HepG2 (cell line): ENCODE results near the gene OTC. TPM values are rescaled to one million over a fixed set of nuclear protein-coding genes. Genes with fewer than 3 reads are reported as not detected.

Source experiments
- BCL6 ChIP-seq: IDR thresholded peaks from 2 replicates; pipeline ENCODE4 v1.6.1; 2016; ENCODE audit warnings: missing genetic modification reagents, missing compliant biosample characterization
- NAIF1 ChIP-seq: sonication (generic); formaldehyde crosslinking; IDR thresholded peaks from 2 replicates; pipeline ENCODE4 v1.5.0; 2020; ENCODE audit warnings: mild to moderate bottlenecking, missing genetic modification reagents, borderline replicate concordance
- ONECUT2 ChIP-seq: sonication (generic); formaldehyde crosslinking; IDR thresholded peaks from 2 replicates; pipeline ENCODE4 v1.4.0; 2020; ENCODE audit warnings: missing genetic modification reagents
- RFXANK ChIP-seq: IDR thresholded peaks from 2 replicates; pipeline ENCODE4 v1.6.1; 2016
- SATB2 ChIP-seq: sonication (generic); formaldehyde crosslinking; IDR thresholded peaks from 2 replicates; pipeline ENCODE4 v1.5.0; 2020; ENCODE audit warnings: missing genetic modification reagents
- SNRNP70 ChIP-seq: fragments of 200-400 bp; formaldehyde crosslinking; IDR thresholded peaks from 2 replicates; pipeline ENCODE4 v1.6.1; 2017; ENCODE audit warnings: mild to moderate bottlenecking, low read depth, low read length, moderate library complexity
- TFE3 ChIP-seq: IDR thresholded peaks from 2 replicates; pipeline ENCODE4 v1.6.1; 2016
- ZBTB10 ChIP-seq: sonication (generic); formaldehyde crosslinking; IDR thresholded peaks from 2 replicates; pipeline ENCODE4 v1.4.0; 2020; ENCODE audit warnings: missing genetic modification reagents, borderline replicate concordance
- ZFP41 ChIP-seq: sonication (generic); formaldehyde crosslinking; IDR thresholded peaks from 2 replicates; pipeline ENCODE4 v1.4.0; 2020; ENCODE audit warnings: mild to moderate bottlenecking, missing genetic modification reagents, borderline replicate concordance
- ZFX ChIP-seq: sonication (generic); formaldehyde crosslinking; IDR thresholded peaks from 2 replicates; pipeline ENCODE4 v1.4.0; 2020; ENCODE audit warnings: mild to moderate bottlenecking, low read depth, missing genetic modification reagents, moderate library complexity
- ZNF407 ChIP-seq: sonication (generic); formaldehyde crosslinking; IDR thresholded peaks from one replicate; pipeline ENCODE4 v1.5.1; 2020; ENCODE audit warnings: mild to moderate bottlenecking, missing genetic modification reagents; ENCODE audit errors: not compliant biosample characterization
- ZNF777 ChIP-seq: sonication (generic); formaldehyde crosslinking; IDR thresholded peaks from 2 replicates; pipeline ENCODE4 v1.4.0; 2020; ENCODE audit warnings: missing genetic modification reagents
- polyA plus RNA-seq, 8 experiments: library from polyadenylated mRNA; depleted of rRNA in 3 of 8; stranded (reverse) in 7 of 8; unstranded in 1 of 8; fragments of >200 nt; fragmentation: Illumina TruSeq in 4 of 8; extraction: Trizol in 4 of 8; gene quantifications; 2 replicates each; pipeline versions ENCODE4 v1.2.1 to v1.2.3, GENCODE V29; 2011 to 2016; ENCODE audit warnings: low read depth in 4 of 8, missing spikeins in 1 of 8, mixed read lengths in 1 of 8; ENCODE audit not compliant: insufficient read depth in 1 of 8
- total RNA-seq, 5 experiments: library from RNA; depleted of rRNA; stranded (reverse); fragments of >200 nt; fragmentation: Illumina TruSeq; extraction: Trizol; gene quantifications; 2 replicates each; pipeline ENCODE4 v1.2.3, GENCODE V29; 2016; ENCODE audit warnings: low read depth in 1 of 5

The OTC gene
- total and polyA plus RNA-seq, 2 of the 13 experiments (the other 11 are each of a cell fraction or from before 2014, with no cell fraction given): 0.04 to 1.8 TPM

GRCh38 chrX:38327007-38327774, 25.2 kb upstream of the OTC start, which contains the start of gene RPGR (continued):
- TF ChIP-seq ZNF407 (no peak), ONECUT2 (no peak), BCL6 (CRISPR knock-in tag) (0 out of 2 replicates have a peak, but pooled peaks have one; percentile 13), NAIF1 (CRISPR knock-in tag) (no peak), SNRNP70 (no peak), ZBTB10 (no peak), ZNF777 (CRISPR knock-in tag) (no peak), RFXANK (no peak), TFE3 (CRISPR knock-in tag) (no peak), SATB2 (CRISPR knock-in tag) (no peak), ZFX (CRISPR knock-in tag) (peak; percentile 89), ZFP41 (0 out of 2 replicates have a peak, but pooled peaks have one; percentile 65)
